ENCODE measurements around the gene APOBR.

GRCh38 chr16:28522792-28523191 lies 28.3 kb downstream of the APOBR start:
- TF ChIP-seq POLR2A (IDR thresholded peaks at IDR 0.05) (no peak), CTCF (IDR thresholded peaks at IDR 0.05) (no peak)
